ENCODE measurements around the gene CACNB3. TPM values are rescaled to one million over a fixed set of nuclear protein-coding genes. Genes with fewer than 3 reads are reported as not detected.

Gene CACNB3
- total and polyA plus RNA-seq, 2 of the 13 experiments (the other 11 are each of a cell fraction or from before 2014, with no cell fraction given), result 0.29 to 0.54 TPM

GRCh38 chr12:48824112-48824511 is 5.8 kb downstream of the CACNB3 start (continued):
- TF ChIP-seq, protein P1, sequence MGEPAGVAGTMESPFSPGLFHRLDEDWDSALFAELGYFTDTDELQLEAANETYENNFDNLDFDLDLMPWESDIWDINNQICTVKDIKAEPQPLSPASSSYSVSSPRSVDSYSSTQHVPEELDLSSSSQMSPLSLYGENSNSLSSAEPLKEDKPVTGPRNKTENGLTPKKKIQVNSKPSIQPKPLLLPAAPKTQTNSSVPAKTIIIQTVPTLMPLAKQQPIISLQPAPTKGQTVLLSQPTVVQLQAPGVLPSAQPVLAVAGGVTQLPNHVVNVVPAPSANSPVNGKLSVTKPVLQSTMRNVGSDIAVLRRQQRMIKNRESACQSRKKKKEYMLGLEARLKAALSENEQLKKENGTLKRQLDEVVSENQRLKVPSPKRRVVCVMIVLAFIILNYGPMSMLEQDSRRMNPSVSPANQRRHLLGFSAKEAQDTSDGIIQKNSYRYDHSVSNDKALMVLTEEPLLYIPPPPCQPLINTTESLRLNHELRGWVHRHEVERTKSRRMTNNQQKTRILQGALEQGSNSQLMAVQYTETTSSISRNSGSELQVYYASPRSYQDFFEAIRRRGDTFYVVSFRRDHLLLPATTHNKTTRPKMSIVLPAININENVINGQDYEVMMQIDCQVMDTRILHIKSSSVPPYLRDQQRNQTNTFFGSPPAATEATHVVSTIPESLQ (CRISPR knock-in tag; conservative IDR thresholded peaks at IDR 0.05), result no peak
- TF ChIP-seq ZFP82 (CRISPR knock-in tag; IDR thresholded peaks at IDR 0.05; ENCODE audit: borderline replicate concordance), result no peak

- ATAC-seq, result no peak
- no peak for TF ChIP-seq GLMP (CRISPR knock-in tag; IDR thresholded peaks at IDR 0.05; ENCODE audit: borderline replicate concordance)
- TF ChIP-seq ZNF564 (CRISPR knock-in tag; IDR thresholded peaks at IDR 0.05), result no peak
- no peak for TF ChIP-seq ZSCAN12 (CRISPR knock-in tag; IDR thresholded peaks at IDR 0.05)
- TF ChIP-seq PLSCR1 (CRISPR knock-in tag; IDR thresholded peaks at IDR 0.05; ENCODE audit: borderline replicate concordance), result no peak
- TF ChIP-seq ZNF562 (CRISPR knock-in tag; IDR thresholded peaks at IDR 0.05; ENCODE audit: borderline replicate concordance), result no peak
- TF ChIP-seq, protein P2, sequence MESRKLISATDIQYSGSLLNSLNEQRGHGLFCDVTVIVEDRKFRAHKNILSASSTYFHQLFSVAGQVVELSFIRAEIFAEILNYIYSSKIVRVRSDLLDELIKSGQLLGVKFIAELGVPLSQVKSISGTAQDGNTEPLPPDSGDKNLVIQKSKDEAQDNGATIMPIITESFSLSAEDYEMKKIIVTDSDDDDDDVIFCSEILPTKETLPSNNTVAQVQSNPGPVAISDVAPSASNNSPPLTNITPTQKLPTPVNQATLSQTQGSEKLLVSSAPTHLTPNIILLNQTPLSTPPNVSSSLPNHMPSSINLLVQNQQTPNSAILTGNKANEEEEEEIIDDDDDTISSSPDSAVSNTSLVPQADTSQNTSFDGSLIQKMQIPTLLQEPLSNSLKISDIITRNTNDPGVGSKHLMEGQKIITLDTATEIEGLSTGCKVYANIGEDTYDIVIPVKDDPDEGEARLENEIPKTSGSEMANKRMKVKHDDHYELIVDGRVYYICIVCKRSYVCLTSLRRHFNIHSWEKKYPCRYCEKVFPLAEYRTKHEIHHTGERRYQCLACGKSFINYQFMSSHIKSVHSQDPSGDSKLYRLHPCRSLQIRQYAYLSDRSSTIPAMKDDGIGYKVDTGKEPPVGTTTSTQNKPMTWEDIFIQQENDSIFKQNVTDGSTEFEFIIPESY (CRISPR knock-in tag; IDR thresholded peaks at IDR 0.05), result no peak
- TF ChIP-seq, protein P3, sequence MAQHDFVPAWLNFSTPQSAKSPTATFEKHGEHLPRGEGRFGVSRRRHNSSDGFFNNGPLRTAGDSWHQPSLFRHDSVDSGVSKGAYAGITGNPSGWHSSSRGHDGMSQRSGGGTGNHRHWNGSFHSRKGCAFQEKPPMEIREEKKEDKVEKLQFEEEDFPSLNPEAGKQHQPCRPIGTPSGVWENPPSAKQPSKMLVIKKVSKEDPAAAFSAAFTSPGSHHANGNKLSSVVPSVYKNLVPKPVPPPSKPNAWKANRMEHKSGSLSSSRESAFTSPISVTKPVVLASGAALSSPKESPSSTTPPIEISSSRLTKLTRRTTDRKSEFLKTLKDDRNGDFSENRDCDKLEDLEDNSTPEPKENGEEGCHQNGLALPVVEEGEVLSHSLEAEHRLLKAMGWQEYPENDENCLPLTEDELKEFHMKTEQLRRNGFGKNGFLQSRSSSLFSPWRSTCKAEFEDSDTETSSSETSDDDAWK (CRISPR knock-in tag; IDR thresholded peaks at IDR 0.05), result no peak
- TF ChIP-seq SMARCE1 (IDR thresholded peaks at IDR 0.05; ENCODE audit: borderline replicate concordance), result no peak
- TF ChIP-seq ZFP62 (CRISPR knock-in tag; IDR thresholded peaks at IDR 0.05), result no peak
- TF ChIP-seq BRCA1 (CRISPR knock-in tag; IDR thresholded peaks at IDR 0.05), result no peak
- TF ChIP-seq ZBTB38 (CRISPR knock-in tag; IDR thresholded peaks at IDR 0.05), result no peak
- TF ChIP-seq ZNF431 (CRISPR knock-in tag; IDR thresholded peaks at IDR 0.05; ENCODE audit: borderline replicate concordance, low read depth), result no peak
- no peak for TF ChIP-seq ZGPAT (CRISPR knock-in tag; IDR thresholded peaks at IDR 0.05)
- H3K9me3 ChIP-seq (ENCODE audit: low read length), result no peaks in the 10 kb centered on the region
- POLR2A ChIA-PET, result no interaction called here
- H3K79me2 ChIP-seq (ENCODE audit: insufficient read depth, low read length), result no peaks in the 10 kb centered on the region
- WGBS (ENCODE audit: low lambda C conversion rate), result no CpG with 5 or more reads among the region's 4 CpGs
- no TSS peak for BruUV-seq (replicated peaks)
- intact Hi-C loops (cut with micrococcal nuclease; ENCODE audit: unreplicated experiment), result no loop called here
- no peak overlapping the region for H3K4me2 ChIP-seq (ENCODE audit: low read depth, low read length)
- in situ Hi-C loops (cut with HindIII; ENCODE audit: extremely low pct_ligation_motif_present, low pct_unique_long_range_greater_than_20kb), result no loop called here
- CTCF ChIA-PET (ENCODE audit: low intra/inter-chr PET ratio, low total read pairs), result no interaction called here
- no peaks in the 10 kb centered on the region; the same call in 1 of the 2 replicates for H4K20me1 ChIP-seq (ENCODE audit: insufficient read depth, low read length)
- FAIRE-seq, result no peak
- no peak overlapping the region for H2AFZ ChIP-seq (ENCODE audit: low read length)
- no peak for DNase-seq (ENCODE audit: low spot score)
- no peaks in the 10 kb centered on the region for H3K4me1 ChIP-seq (ENCODE audit: insufficient read depth, low read length)
- peaks cover 2 to 7% of the 10 kb centered on the region in 2 experiments; a peak in 3 of 5 replicates for H3K36me3 ChIP-seq (replicated peaks in 1 of 2; ENCODE audit: control insufficient read depth in 1 of 2, insufficient read depth in 2 of 2, low read length in 2 of 2)
- no peak overlapping the region for H3K27ac ChIP-seq (ENCODE audit: extremely low read length, insufficient read depth, low read length)
- H3K4me3 ChIP-seq (replicated peaks in 1 of 3; ENCODE audit: insufficient read depth in 1 of 3, low read depth in 2 of 3, low read length in 3 of 3), result no peak overlapping the region
- H3K9ac ChIP-seq (ENCODE audit: insufficient read depth, low read depth, low read length), result no peak overlapping the region
- H3K27me3 ChIP-seq (ENCODE audit: control insufficient read depth in 1 of 2, insufficient read depth in 2 of 2, low read length in 2 of 2), result peaks cover 4 to 53% of the 10 kb centered on the region in 2 experiments; a peak in 4 of 5 replicates
Measured at GRCh38 chr12:48824905-48825304, 6.6 kb downstream of the CACNB3 start.
